Activated B cell treated with CpG ODN at 0.5 μM for 24 hours (primary cell): Measurements from ENCODE around the gene TMEM154. TPM values are rescaled to one million over a fixed set of nuclear protein-coding genes. Genes with fewer than 3 reads are reported as not detected.

ENCODE experiments used
- ATAC-seq: fragments of 200-7000 bp; cut with Tn5 transposase; one replicate; pipeline ENCODE4 v1.10.0; 2021; ENCODE audit warnings: low read depth, mild to moderate bottlenecking, moderate library complexity
- CTCF ChIA-PET: fragments of 350-600 bp; sonication (Branson Sonifier 250); formaldehyde crosslinking; loops from one replicate; lab custom pipeline; 2021; ENCODE audit warnings: antibody characterized with exemption; lab: Charles Lee
- POLR2A ChIA-PET: fragments of 350-600 bp; sonication (Branson Sonifier 250); formaldehyde crosslinking; loops from one replicate; lab custom pipeline; 2021; ENCODE audit warnings: antibody characterized with exemption; lab: Charles Lee
- DNase-seq: peaks from one replicate; pipeline ENCODE4 v3.0.0; 2022
- H3K27ac Mint-ChIP-seq: one replicate; pipeline ENCODE4 v1.8.0; 2020; ENCODE audit warnings: mixed read lengths
- H3K27me3 Mint-ChIP-seq: one replicate; pipeline ENCODE4 v1.8.0; 2021; ENCODE audit warnings: mixed read lengths
- H3K36me3 Mint-ChIP-seq: one replicate; pipeline ENCODE4 v1.8.0; 2021; ENCODE audit warnings: low read depth, mixed read lengths
- H3K4me1 Mint-ChIP-seq: one replicate; pipeline ENCODE4 v1.8.0; 2021; ENCODE audit warnings: mixed read lengths
- H3K4me3 Mint-ChIP-seq: one replicate; pipeline ENCODE4 v1.8.0; 2020; ENCODE audit warnings: mild to moderate bottlenecking, mixed read lengths
- H3K9me3 Mint-ChIP-seq: one replicate; pipeline ENCODE4 v1.8.0; 2020; ENCODE audit warnings: mixed read lengths
- intact Hi-C: fragments of 100-400 bp; cut with micrococcal nuclease; formaldehyde crosslinking; loops from one replicate; pipeline ENCODE4 v1.15.1; 2024
- total RNA-seq: library from RNA; stranded (reverse); gene quantifications from 2 replicates; pipeline ENCODE4 v1.2.3, GENCODE V29; 2022
- TF ChIP-seq, protein P1 (sequence below): fragments of 200-600 bp; IDR thresholded peaks from one replicate; pipeline ENCODE4 v1.8.0; 2022; ENCODE audit warnings: antibody characterized with exemption, mild to moderate bottlenecking

TMEM154 gene
- total RNA-seq, 1 donor from 2014 or later: 59.9 TPM

- ATAC-seq (peak; percentile 57), DNase-seq (no peak)
- intact Hi-C loops: loop anchor here (1.0 to 5.0 kb wide), 4 partner anchors 10 to 73 kb away; partner anchors contain the start of gene FBXW7
- Mint-ChIP-seq H3K27me3 (no peaks in the 10 kb centered on the region), H3K4me1 (peaks cover 14% of the 10 kb centered on the region), H3K36me3 (no peaks in the 10 kb centered on the region), H3K4me3 (peak overlapping the region; percentile 63), H3K9me3 (peaks cover 4% of the 10 kb centered on the region), H3K27ac (peak overlapping the region; percentile 87)
- ChIA-PET POLR2A (interaction anchor here (0.6 to 1.8 kb wide), 3 partner anchors 24 to 49 kb away, joined by 3 to 8 read pairs (median 3); partner anchors contain the start of gene FBXW7), CTCF (no interaction called here)
- TF ChIP-seq, protein P1, sequence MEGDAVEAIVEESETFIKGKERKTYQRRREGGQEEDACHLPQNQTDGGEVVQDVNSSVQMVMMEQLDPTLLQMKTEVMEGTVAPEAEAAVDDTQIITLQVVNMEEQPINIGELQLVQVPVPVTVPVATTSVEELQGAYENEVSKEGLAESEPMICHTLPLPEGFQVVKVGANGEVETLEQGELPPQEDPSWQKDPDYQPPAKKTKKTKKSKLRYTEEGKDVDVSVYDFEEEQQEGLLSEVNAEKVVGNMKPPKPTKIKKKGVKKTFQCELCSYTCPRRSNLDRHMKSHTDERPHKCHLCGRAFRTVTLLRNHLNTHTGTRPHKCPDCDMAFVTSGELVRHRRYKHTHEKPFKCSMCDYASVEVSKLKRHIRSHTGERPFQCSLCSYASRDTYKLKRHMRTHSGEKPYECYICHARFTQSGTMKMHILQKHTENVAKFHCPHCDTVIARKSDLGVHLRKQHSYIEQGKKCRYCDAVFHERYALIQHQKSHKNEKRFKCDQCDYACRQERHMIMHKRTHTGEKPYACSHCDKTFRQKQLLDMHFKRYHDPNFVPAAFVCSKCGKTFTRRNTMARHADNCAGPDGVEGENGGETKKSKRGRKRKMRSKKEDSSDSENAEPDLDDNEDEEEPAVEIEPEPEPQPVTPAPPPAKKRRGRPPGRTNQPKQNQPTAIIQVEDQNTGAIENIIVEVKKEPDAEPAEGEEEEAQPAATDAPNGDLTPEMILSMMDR: no peak
Measured at GRCh38 chr4:152585023-152585441, 94.8 kb downstream of the TMEM154 start.

DNA sequence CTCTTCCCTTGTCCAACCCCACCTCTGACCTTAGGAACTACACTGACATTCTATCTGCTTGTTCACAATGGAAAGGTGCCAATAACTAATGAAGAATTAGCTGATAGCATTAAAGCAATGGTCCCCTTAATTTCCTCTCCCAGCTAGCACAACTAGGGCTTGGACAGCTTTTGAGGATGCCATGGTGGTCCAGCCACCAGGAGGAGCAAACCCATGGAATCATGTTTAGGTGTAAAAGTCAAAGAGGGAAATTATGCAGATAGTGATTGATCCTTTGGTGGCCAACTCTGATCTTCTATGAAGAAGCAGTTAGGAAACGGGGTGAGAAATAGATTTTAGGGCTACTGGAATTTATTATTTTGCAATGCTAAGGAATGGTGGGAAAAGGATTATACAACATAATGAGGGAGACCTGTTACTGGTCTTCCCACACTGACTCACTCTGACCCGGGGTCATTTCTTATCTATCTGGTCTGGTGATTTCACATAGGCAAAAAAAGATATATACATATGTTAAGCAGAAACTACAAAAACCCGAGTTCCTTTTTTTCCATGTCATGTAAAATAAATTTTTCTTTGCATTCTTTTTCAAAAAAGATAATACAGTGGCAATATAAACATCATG lies 98.1 kb downstream of the TMEM154 start:
- intact Hi-C loops: no loop called here
- no peak for DNase-seq
- TF ChIP-seq, protein P1: no peak
- Mint-ChIP-seq H3K4me3 (no peak overlapping the region), H3K27me3 (no peaks in the 10 kb centered on the region), H3K36me3 (no peaks in the 10 kb centered on the region), H3K4me1 (peaks cover 14% of the 10 kb centered on the region), H3K27ac (no peak overlapping the region), H3K9me3 (peaks cover 4% of the 10 kb centered on the region)
- POLR2A ChIA-PET: no interaction called here
- ATAC-seq: no peak
- CTCF ChIA-PET: no interaction called here

DNA sequence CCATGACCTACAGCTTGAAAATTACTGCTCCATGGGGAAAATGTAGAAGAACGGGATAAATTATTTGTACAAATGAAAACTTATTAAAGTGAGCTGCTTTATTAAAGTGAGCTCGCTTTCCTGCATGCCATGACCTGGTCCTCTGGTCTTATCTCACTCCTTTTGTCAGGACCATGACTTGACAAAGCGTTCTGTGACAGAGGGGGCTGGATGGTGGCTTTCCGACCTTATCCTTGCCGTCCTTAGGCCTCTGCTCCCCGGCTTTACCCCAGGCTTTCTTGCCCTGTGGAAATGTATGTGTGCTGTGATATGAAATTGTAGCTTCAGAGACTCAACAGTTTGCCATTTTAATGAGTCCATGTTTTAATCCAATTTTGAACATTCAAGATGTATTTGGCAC lies 99.9 kb downstream of the TMEM154 start:
- TF ChIP-seq, protein P1: no peak
- DNase-seq (no peak), ATAC-seq (no peak)
- Mint-ChIP-seq H3K27me3 (no peaks in the 10 kb centered on the region), H3K27ac (no peak overlapping the region), H3K9me3 (peaks cover 4% of the 10 kb centered on the region), H3K4me3 (no peak overlapping the region), H3K36me3 (no peaks in the 10 kb centered on the region), H3K4me1 (peaks cover 7% of the 10 kb centered on the region)
- intact Hi-C loops: no loop called here
- CTCF ChIA-PET: no interaction called here
- POLR2A ChIA-PET: no interaction called here

GRCh38 chr4:152579107-152579764 lies 100.6 kb downstream of the TMEM154 start:
- H3K27ac Mint-ChIP-seq: no peak overlapping the region
- peaks cover 4% of the 10 kb centered on the region for H3K9me3 Mint-ChIP-seq
- ChIA-PET POLR2A (no interaction called here), CTCF (interaction anchor here (1.1 to 2.6 kb wide), 2 partner anchors 61 to 78 kb away, joined by 3 to 7 read pairs; no protein-coding TSS in a partner anchor)
- ATAC-seq (no peak), DNase-seq (no peak)
- H3K4me1 Mint-ChIP-seq: peaks cover 2% of the 10 kb centered on the region
- intact Hi-C loops: no loop called here
- no peaks in the 10 kb centered on the region for H3K27me3 Mint-ChIP-seq
- TF ChIP-seq, protein P1: no peak
- no peak overlapping the region for H3K4me3 Mint-ChIP-seq
- no peaks in the 10 kb centered on the region for H3K36me3 Mint-ChIP-seq

- no peaks in the 10 kb centered on the region for H3K4me1 Mint-ChIP-seq
- no peak overlapping the region for H3K4me3 Mint-ChIP-seq
- peaks cover 4% of the 10 kb centered on the region for H3K9me3 Mint-ChIP-seq
- intact Hi-C loops: no loop called here
- ChIA-PET POLR2A (interaction anchor here (0.7 kb wide), 1 partner anchor 22 kb away, joined by 3 read pairs; no protein-coding TSS in a partner anchor), CTCF (interaction anchor here (1.1 to 2.6 kb wide), 2 partner anchors 62 to 77 kb away, joined by 3 to 7 read pairs; no protein-coding TSS in a partner anchor)
- TF ChIP-seq, protein P1: no peak
- no peaks in the 10 kb centered on the region for H3K36me3 Mint-ChIP-seq
- DNase-seq (no peak), ATAC-seq (no peak)
- H3K27me3 Mint-ChIP-seq: no peaks in the 10 kb centered on the region
- H3K27ac Mint-ChIP-seq: no peak overlapping the region
Measured at GRCh38 chr4:152578670-152579069, 101.1 kb downstream of the TMEM154 start.
